IMR-90 (cell line): Measurements from ENCODE around the gene VIPR1. TPM values are rescaled to one million over a fixed set of nuclear protein-coding genes. Genes with fewer than 3 reads are reported as not detected.

Experiments
- ATAC-seq: fragments of 200-7000 bp; cut with Tn5 transposase; 2 replicates; pipeline ENCODE4 v1.9.1; 2020; ENCODE audit warnings: low read depth, mild to moderate bottlenecking, moderate library complexity
- BruUV-seq: library from RNA; stranded (reverse); fragments of 400-500 nt; replicated peaks from 2 replicates; lab custom pipeline; 2021; lab: Mats Ljungman, UMichigan
- CTCF ChIA-PET: fragments of 300-600 bp; formaldehyde crosslinking; extraction: SDS; loops from one replicate; lab custom pipeline; 2021; ENCODE audit warnings: antibody characterized with exemption; lab: Yijun Ruan, JAX
- POLR2A ChIA-PET: fragments of 300-600 bp; sonication (Branson Sonifier 250); formaldehyde crosslinking; loops from one replicate; lab custom pipeline; 2022; ENCODE audit warnings: antibody characterized with exemption; ENCODE audit not compliant: unreplicated experiment; lab: Charles Lee
- DNase-seq: peaks from one replicate; pipeline ENCODE4 v3.0.0; 2013
- H2AFZ ChIP-seq: replicated peaks from 2 replicates; pipeline ENCODE3; 2013; ENCODE audit warnings: low read length, mild to moderate bottlenecking; ENCODE audit not compliant: poor library complexity
- H2AK5ac ChIP-seq: 2 replicates; pipeline ENCODE4 v1.6.1; 2013; ENCODE audit warnings: low read depth, low read length, inconsistent platforms
- H2AK9ac ChIP-seq: replicated peaks from 2 replicates; pipeline ENCODE3; 2013; ENCODE audit warnings: mild to moderate bottlenecking, low read depth, low read length, moderate library complexity; ENCODE audit not compliant: poor library complexity
- H2BK120ac ChIP-seq: 2 replicates; pipeline ENCODE4 v1.6.1; 2013; ENCODE audit warnings: low read depth, low read length, inconsistent platforms
- H2BK15ac ChIP-seq: 3 replicates; pipeline ENCODE4 v1.6.1; 2013; ENCODE audit warnings: low read depth, low read length, inconsistent platforms
- H2BK20ac ChIP-seq: 2 replicates; pipeline ENCODE4 v1.6.1; 2013; ENCODE audit warnings: low read depth, mild to moderate bottlenecking, inconsistent platforms, low read length, moderate library complexity
- H2BK5ac ChIP-seq: 2 replicates; pipeline ENCODE4 v1.6.1; 2013; ENCODE audit warnings: mild to moderate bottlenecking, low read depth, low read length, inconsistent platforms; ENCODE audit not compliant: poor library complexity, severe bottlenecking
- H3K14ac ChIP-seq: replicated peaks from 2 replicates; pipeline ENCODE4 v1.6.1; 2013; ENCODE audit warnings: low read depth, low read length, inconsistent platforms
- H3K18ac ChIP-seq: 2 replicates; pipeline ENCODE4 v1.6.1; 2013; ENCODE audit warnings: low read depth, low read length, control low read depth
- H3K23ac ChIP-seq: 2 replicates; pipeline ENCODE4 v1.6.1; 2013; ENCODE audit warnings: low read depth, low read length, inconsistent platforms
- H3K27ac ChIP-seq: 2 replicates; pipeline ENCODE4 v1.5.1; 2013; ENCODE audit warnings: mild to moderate bottlenecking, control low read depth, low read length; ENCODE audit not compliant: insufficient read depth
- H3K27me3 ChIP-seq: 2 replicates; pipeline ENCODE4 v1.6.1; 2013; ENCODE audit warnings: low read length; ENCODE audit not compliant: control insufficient read depth, insufficient read depth
- H3K36me3 ChIP-seq: 2 replicates; pipeline ENCODE4 v1.6.1; 2013; ENCODE audit warnings: low read length, mixed read lengths; ENCODE audit not compliant: control insufficient read depth, insufficient read depth
- H3K4ac ChIP-seq: 2 replicates; pipeline ENCODE4 v1.6.1; 2013; ENCODE audit warnings: low read depth, low read length, inconsistent platforms
- H3K4me1 ChIP-seq: 2 replicates; pipeline ENCODE4 v1.6.1; 2013; ENCODE audit warnings: low read length, mixed read lengths; ENCODE audit not compliant: control insufficient read depth, insufficient read depth
- H3K4me2 ChIP-seq: 2 replicates; pipeline ENCODE4 v1.6.1; 2013; ENCODE audit warnings: low read depth, mild to moderate bottlenecking, control low read depth, low read length, moderate library complexity
- H3K4me3 ChIP-seq: 2 replicates; pipeline ENCODE4 v1.5.1; 2013; ENCODE audit warnings: low read depth, mild to moderate bottlenecking, control low read depth, low read length, moderate library complexity; ENCODE audit not compliant: insufficient read depth
- H3K56ac ChIP-seq: 2 replicates; pipeline ENCODE4 v1.6.1; 2013; ENCODE audit warnings: low read length, inconsistent platforms; ENCODE audit not compliant: insufficient read depth; ENCODE audit errors: extremely low read depth
- H3K79me1 ChIP-seq, 2 experiments: 2 replicates each; pipeline ENCODE4 v1.6.1; 2013; ENCODE audit warnings: low read length in 2 of 2, inconsistent platforms in 1 of 2, low read depth in 1 of 2
- H3K9ac ChIP-seq: 2 replicates; pipeline ENCODE4 v1.6.1; 2013; ENCODE audit warnings: low read depth, low read length, control low read depth
- H3K9me1 ChIP-seq: 2 replicates; pipeline ENCODE4 v1.6.1; 2013; ENCODE audit warnings: low read length, inconsistent platforms; ENCODE audit not compliant: insufficient read depth
- H3K9me3 ChIP-seq: 2 replicates; pipeline ENCODE4 v1.6.1; 2013; ENCODE audit warnings: low read length; ENCODE audit not compliant: control insufficient read depth, insufficient read depth
- H4K20me1 ChIP-seq: 2 replicates; pipeline ENCODE4 v1.6.1; 2013; ENCODE audit warnings: low read length, inconsistent platforms; ENCODE audit not compliant: insufficient read depth
- H4K5ac ChIP-seq: 2 replicates; pipeline ENCODE4 v1.6.1; 2013; ENCODE audit warnings: mild to moderate bottlenecking, low read depth, low read length, control low read depth
- H4K8ac ChIP-seq, 2 experiments: 2 replicates each; pipeline ENCODE4 v1.6.1; 2013; ENCODE audit warnings: low read depth in 2 of 2, low read length in 2 of 2, control low read depth in 1 of 2, inconsistent platforms in 1 of 2
- H4K91ac ChIP-seq: 2 replicates; pipeline ENCODE4 v1.6.1; 2013; ENCODE audit warnings: low read depth, low read length, inconsistent platforms; ENCODE audit not compliant: insufficient read depth
- BHLHE40 ChIP-seq: fragments of 150-350 bp; IDR thresholded peaks from 2 replicates; pipeline ENCODE4 v1.6.1; 2016; ENCODE audit warnings: mild to moderate bottlenecking, low read depth, low read length
- CEBPB ChIP-seq: IDR thresholded peaks from 2 replicates; pipeline ENCODE4 v1.6.1; 2012; ENCODE audit warnings: low read depth, low read length, improper control_type of control experiment
- CHD1 ChIP-seq: IDR thresholded peaks from 2 replicates; pipeline ENCODE4 v1.6.1; 2012; ENCODE audit warnings: low read depth, low read length, improper control_type of control experiment
- CTCF ChIP-seq: conservative IDR thresholded peaks from 2 replicates; pipeline ENCODE4 v1.5.1; 2012; ENCODE audit warnings: mild to moderate bottlenecking, low read depth, low read length, improper control_type of control experiment
- ELK1 ChIP-seq: fragments of 150-350 bp; IDR thresholded peaks from 2 replicates; pipeline ENCODE4 v1.6.1; 2016; ENCODE audit warnings: low read depth, mild to moderate bottlenecking, low read length, moderate library complexity, borderline replicate concordance
- FOS ChIP-seq: fragments of 150-350 bp; IDR thresholded peaks from 2 replicates; pipeline ENCODE4 v1.6.1; 2016; ENCODE audit warnings: low read depth, low read length
- MAFK ChIP-seq: IDR thresholded peaks from 2 replicates; pipeline ENCODE4 v1.6.1; 2012; ENCODE audit warnings: low read depth, low read length, improper control_type of control experiment
- MXI1 ChIP-seq: IDR thresholded peaks from 2 replicates; pipeline ENCODE4 v1.6.1; 2012; ENCODE audit warnings: low read depth, mild to moderate bottlenecking, low read length, moderate library complexity, borderline replicate concordance
- NFE2L2 ChIP-seq: fragments of 150-350 bp; IDR thresholded peaks from 2 replicates; pipeline ENCODE4 v1.6.1; 2016; ENCODE audit warnings: low read depth, mild to moderate bottlenecking, low read length
- POLR2A ChIP-seq: IDR thresholded peaks from 2 replicates; pipeline ENCODE4 v1.6.1; 2012; ENCODE audit warnings: mild to moderate bottlenecking, low read depth, low read length
- RAD21 ChIP-seq: IDR thresholded peaks from 2 replicates; pipeline ENCODE4 v1.6.1; 2012; ENCODE audit warnings: low read length, improper control_type of control experiment
- RCOR1 ChIP-seq: IDR thresholded peaks from 2 replicates; pipeline ENCODE4 v1.6.1; 2012; ENCODE audit warnings: mild to moderate bottlenecking, low read length, improper control_type of control experiment; ENCODE audit not compliant: insufficient replicate concordance
- RFX5 ChIP-seq: IDR thresholded peaks from 2 replicates; pipeline ENCODE4 v1.8.0; 2012; ENCODE audit warnings: low read depth, mild to moderate bottlenecking, low read length, moderate library complexity
- SMC3 ChIP-seq: fragments of 150-350 bp; IDR thresholded peaks from 2 replicates; pipeline ENCODE4 v1.6.1; 2016; ENCODE audit warnings: low read depth, mild to moderate bottlenecking, antibody characterized with exemption, low read length, moderate library complexity
- USF2 ChIP-seq: fragments of 150-350 bp; IDR thresholded peaks from 2 replicates; pipeline ENCODE4 v1.6.1; 2017; ENCODE audit warnings: mild to moderate bottlenecking, antibody characterized with exemption, low read length, low read depth
- WGBS, 2 experiments: methylation state at CpG; one replicate each; pipeline versions ENCODE4 v1.1.5 to v1.1.7; 2013; ENCODE audit warnings: missing lambda C conversion rate in 2 of 2; ENCODE audit not compliant: insufficient read length in 1 of 2; ENCODE audit errors: extremely low coverage in 2 of 2; 5-methylcytosine and 5-hydroxymethylcytosine counted together
- dilution Hi-C: fragments of 300-500 bp; cut with HindIII; formaldehyde crosslinking; loops from one replicate; pipeline ENCODE4 v1.14.3; 2018; ENCODE audit warnings: low sequenced_read_pairs; ENCODE audit not compliant: unreplicated experiment
- in situ Hi-C: fragments of 300-500 bp; cut with MboI; formaldehyde crosslinking; loops from 3 replicates; pipeline ENCODE4 v1.14.3; 2019; ENCODE audit warnings: low sequenced_read_pairs, inconsistent platforms, mixed read lengths
- intact Hi-C: fragments of 100-400 bp; cut with micrococcal nuclease; formaldehyde crosslinking; loops from 2 replicates; pipeline ENCODE4 v1.10.0; 2022
- polyA plus RNA-seq, 3 experiments: library from polyadenylated mRNA; depleted of rRNA; stranded (reverse); fragments of >200 nt; gene quantifications; 2 replicates each; pipeline ENCODE4 v1.2.3, GENCODE V29; 2012; ENCODE audit warnings: low replicate concordance in 1 of 3
- total RNA-seq: library from RNA; depleted of rRNA; stranded (reverse); fragments of >200 nt; gene quantifications from 2 replicates; pipeline ENCODE4 v1.2.3, GENCODE V29; 2012

The VIPR1 gene
- total and polyA plus RNA-seq, 2 of the 4 experiments (the other 2 are of a cell fraction) = not detected

DNA sequence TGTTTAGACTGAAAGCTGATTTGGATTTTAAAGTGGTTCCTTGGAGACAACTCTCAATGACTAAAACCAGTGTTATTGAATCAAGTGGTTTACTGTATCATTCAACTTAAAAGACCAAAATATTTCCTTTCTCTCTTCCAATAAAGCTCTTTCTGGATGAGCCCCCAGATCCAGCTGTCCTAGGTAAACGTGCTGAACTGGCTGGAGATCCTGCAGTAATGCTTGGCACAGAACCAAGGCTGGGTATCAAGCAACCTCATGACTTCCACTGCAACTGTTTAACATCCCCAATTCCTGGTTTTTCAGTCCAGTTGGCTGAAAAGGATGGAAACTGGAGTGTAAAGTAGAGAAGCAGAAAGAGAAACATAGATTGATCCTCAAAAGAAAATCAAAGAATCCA is 50.4 kb downstream of the VIPR1 start:
- Histone ChIP-seq H4K5ac (no peak overlapping the region), H4K91ac (no peak overlapping the region), H2BK15ac (no peak overlapping the region), H3K14ac (no peak overlapping the region), H3K27ac (no peak overlapping the region), H3K23ac (no peak overlapping the region), H4K8ac (no peak overlapping the region), H3K4me3 (no peak overlapping the region), H3K36me3 (peaks cover 30% of the 10 kb centered on the region), H2BK5ac (no peak overlapping the region), H3K4me2 (no peak overlapping the region), H2AK5ac (no peak overlapping the region), H2BK120ac (no peak overlapping the region), H3K4me1 (no peaks in the 10 kb centered on the region), H3K18ac (no peak overlapping the region), H2BK20ac (no peak overlapping the region), H3K79me1 (peaks cover 0 to 2% of the 10 kb centered on the region in 2 experiments; a peak in 2 of 4 replicates), H3K9ac (no peak overlapping the region), H3K27me3 (no peaks in the 10 kb centered on the region), H2AFZ (no peak overlapping the region), H3K56ac (no peak overlapping the region), H2AK9ac (no peak overlapping the region), H3K9me3 (no peaks in the 10 kb centered on the region), H4K20me1 (no peaks in the 10 kb centered on the region), H3K4ac (no peak overlapping the region), H3K9me1 (peaks cover 4% of the 10 kb centered on the region; the same call in 1 of the 2 replicates)
- WGBS, 2 experiments = no CpG with 5 or more reads among the region's 1 CpG
- dilution Hi-C loops = no loop called here
- ChIA-PET POLR2A (no interaction called here), CTCF (interaction anchor here (1.0 to 1.1 kb wide), 2 partner anchors 305 to 329 kb away, joined by 3 to 4 read pairs; no protein-coding TSS in a partner anchor)
- TF ChIP-seq SMC3 = no peak
- TF ChIP-seq MXI1 = no peak
- no peak for TF ChIP-seq FOS
- no peak for TF ChIP-seq RFX5
- TF ChIP-seq CHD1 = no peak
- TF ChIP-seq RCOR1 = no peak
- no peak for TF ChIP-seq CEBPB
- no peak for TF ChIP-seq POLR2A
- TF ChIP-seq ELK1 = no peak
- TF ChIP-seq RAD21 = no peak
- no peak for TF ChIP-seq BHLHE40
- no peak for TF ChIP-seq USF2
- TF ChIP-seq NFE2L2 = no peak
- TF ChIP-seq MAFK = no peak
- no peak for TF ChIP-seq CTCF
- ATAC-seq (no peak), DNase-seq (no peak)
- intact Hi-C loops = no loop called here
- BruUV-seq = no TSS peak
- in situ Hi-C loops = no loop called here
